Endothelial cell of umbilical vein (primary cell): ENCODE measurements around the gene MAP3K15. TPM values are rescaled to one million over a fixed set of nuclear protein-coding genes. Genes with fewer than 3 reads are reported as not detected.

ENCODE experiments used
- BruUV-seq: library from RNA; stranded (reverse); fragments of 400-500 nt; replicated peaks from 2 replicates; lab custom pipeline; 2021; lab: Mats Ljungman, UMichigan
- CTCF ChIA-PET: fragments of 300-600, 350-600 bp; sonication (Branson Sonifier 250); formaldehyde crosslinking; loops from one replicate; lab custom pipeline; 2021; ENCODE audit warnings: antibody characterized with exemption, inconsistent platforms; lab: Charles Lee
- POLR2A ChIA-PET: fragments of 300-600, 350-600 bp; sonication (Branson Sonifier 250); formaldehyde crosslinking; loops from one replicate; lab custom pipeline; 2021; ENCODE audit warnings: antibody characterized with exemption, inconsistent platforms; lab: Charles Lee
- DNase-seq: peaks from one replicate; pipeline ENCODE4 v3.0.0-alpha.2; 2011; ENCODE audit warnings: low read depth, low spot score
- FAIRE-seq: peaks from 2 replicates; lab custom pipeline; 2011; peaks lifted over from hg19 to GRCh38; lab: Jason Lieb, UNC
- H2AFZ ChIP-seq: 2 replicates; pipeline ENCODE4 v1.6.0; 2012; ENCODE audit warnings: low read depth, low read length, control low read depth, inconsistent platforms
- H3K27ac ChIP-seq: 2 replicates; pipeline ENCODE4 v1.5.1; 2011; ENCODE audit warnings: low read depth, mild to moderate bottlenecking, control low read depth, low read length, moderate library complexity; ENCODE audit not compliant: insufficient read depth
- H3K27me3 ChIP-seq, 2 experiments: 2 replicates each; pipeline versions ENCODE4 v1.6.0 to v1.6.1; 2011; ENCODE audit warnings: low read length in 2 of 2, mixed read lengths in 1 of 2; ENCODE audit not compliant: control insufficient read depth in 2 of 2, insufficient read depth in 2 of 2
- H3K36me3 ChIP-seq, 2 experiments: 2 replicates in 1 of 2; 3 replicates in 1 of 2; pipeline ENCODE4 v1.5.1; 2011; ENCODE audit warnings: low read length in 2 of 2, mild to moderate bottlenecking in 1 of 2, moderate library complexity in 1 of 2; ENCODE audit not compliant: control insufficient read depth in 2 of 2, insufficient read depth in 2 of 2; ENCODE audit errors: extremely low read depth in 1 of 2
- H3K4me1 ChIP-seq: 3 replicates; pipeline ENCODE4 v1.5.1; 2011; ENCODE audit warnings: mild to moderate bottlenecking, low read length; ENCODE audit not compliant: control insufficient read depth, insufficient read depth; ENCODE audit errors: extremely low read depth
- H3K4me2 ChIP-seq: 2 replicates; pipeline ENCODE4 v1.6.1; 2011; ENCODE audit warnings: low read length, control low read depth, mixed read lengths; ENCODE audit not compliant: insufficient read depth
- H3K4me3 ChIP-seq, 3 experiments: fragments of 200-600 bp in 1 of 3; sonication (generic), shearing (Covaris generic) in 1 of 3; replicated peaks in 1 of 3; 2 replicates each; pipeline ENCODE4 v1.5.1; 2011 to 2016; ENCODE audit warnings: control low read depth in 3 of 3, low read length in 3 of 3, mild to moderate bottlenecking in 2 of 3, inconsistent platforms in 1 of 3, low read depth in 1 of 3, moderate library complexity in 1 of 3; ENCODE audit not compliant: insufficient read depth in 1 of 3
- H3K79me2 ChIP-seq: 2 replicates; pipeline ENCODE4 v1.6.0; 2012; ENCODE audit warnings: low read length, inconsistent platforms; ENCODE audit not compliant: control insufficient read depth, insufficient read depth
- H3K9ac ChIP-seq: replicated peaks from 2 replicates; pipeline ENCODE3; 2011; ENCODE audit warnings: low read length, control low read depth; ENCODE audit not compliant: insufficient read depth; ENCODE audit errors: extremely low read depth
- H3K9me1 ChIP-seq: replicated peaks from 3 replicates; pipeline ENCODE4 v1.6.0; 2011; ENCODE audit warnings: mild to moderate bottlenecking, low read length; ENCODE audit not compliant: control insufficient read depth, insufficient read depth; ENCODE audit errors: extremely low read depth
- H3K9me3 ChIP-seq: replicated peaks from 2 replicates; pipeline ENCODE4 v1.5.1; 2012; ENCODE audit warnings: low read length, inconsistent platforms; ENCODE audit not compliant: control insufficient read depth, insufficient read depth
- H4K20me1 ChIP-seq: replicated peaks from 2 replicates; pipeline ENCODE3; 2011; ENCODE audit warnings: mild to moderate bottlenecking, low read length; ENCODE audit not compliant: control insufficient read depth, insufficient read depth; ENCODE audit errors: extremely low read depth
- EZH2 ChIP-seq: IDR thresholded peaks from 2 replicates; pipeline ENCODE4 v1.6.1; 2012; ENCODE audit warnings: borderline replicate concordance, low read depth, mild to moderate bottlenecking, moderate library complexity, low read length, inconsistent platforms; ENCODE audit not compliant: severe bottlenecking
- FOS ChIP-seq: IDR thresholded peaks from 2 replicates; pipeline ENCODE4 v1.6.1; 2011; ENCODE audit warnings: mild to moderate bottlenecking, low read length, moderate library complexity, borderline replicate concordance; ENCODE audit not compliant: insufficient read depth
- GATA2 ChIP-seq: IDR thresholded peaks from 2 replicates; pipeline ENCODE4 v1.7.0; 2011; ENCODE audit warnings: low read depth, mild to moderate bottlenecking, moderate library complexity, mixed read lengths, low read length; ENCODE audit not compliant: insufficient read length, insufficient read depth
- JUN ChIP-seq: IDR thresholded peaks from 2 replicates; pipeline ENCODE4 v1.6.1; 2011; ENCODE audit warnings: borderline replicate concordance, low read depth; ENCODE audit not compliant: insufficient read length, insufficient read depth
- MYC ChIP-seq: IDR thresholded peaks from one replicate; pipeline ENCODE4 v1.6.1; 2011; ENCODE audit warnings: mild to moderate bottlenecking, low read depth, low read length
- POLR2A ChIP-seq: IDR thresholded peaks from 2 replicates; pipeline ENCODE4 v1.6.1; 2012; ENCODE audit warnings: low read depth, mild to moderate bottlenecking, control low read depth, low read length
- POLR2AphosphoS5 ChIP-seq: IDR thresholded peaks from 2 replicates; pipeline ENCODE4 v1.6.1; 2012; ENCODE audit warnings: low read depth, mild to moderate bottlenecking, control low read depth, low read length, moderate library complexity; ENCODE audit not compliant: insufficient read depth
- dilution Hi-C: fragments of 300-500 bp; cut with MboI; formaldehyde crosslinking; loops from one replicate; pipeline ENCODE4 v1.15.0; 2019; ENCODE audit warnings: low sequenced_read_pairs; ENCODE audit not compliant: extremely low pct_ligation_motif_present
- intact Hi-C: fragments of 100-400 bp; cut with micrococcal nuclease; formaldehyde crosslinking; loops from one replicate; pipeline ENCODE4 v1.10.0; 2022
- polyA plus RNA-seq, 4 experiments: library from polyadenylated mRNA; depleted of rRNA in 3 of 4; stranded (reverse) in 3 of 4; unstranded in 1 of 4; fragments of >200 nt; gene quantifications; 2 replicates each; pipeline versions ENCODE4 v1.2.1 to v1.2.3, GENCODE V29; 2011 to 2012; ENCODE audit warnings: missing spikeins in 1 of 4
- total RNA-seq: library from RNA; stranded (reverse); gene quantifications from 2 replicates; pipeline ENCODE4 v1.2.3, GENCODE V29; 2021
- TF ChIP-seq, protein P1 (sequence below), 2 donors: IDR thresholded peaks; 1 replicate in 1 of 2; 2 replicates in 1 of 2; pipeline ENCODE4 v1.5.1; 2011; ENCODE audit warnings: low read length in 2 of 2, mild to moderate bottlenecking in 2 of 2, moderate library complexity in 2 of 2, control low read depth in 1 of 2, inconsistent platforms in 1 of 2, low read depth in 1 of 2; ENCODE audit not compliant: insufficient read depth in 1 of 2; ENCODE audit errors: extremely low read depth in 1 of 2
- TF ChIP-seq, protein P2 (sequence below): IDR thresholded peaks from 2 replicates; pipeline ENCODE4 v1.6.1; 2011; ENCODE audit not compliant: insufficient read depth, insufficient read length

The MAP3K15 gene
- total and polyA plus RNA-seq, 2 donors (not counting 3 experiments of a cell fraction or from before 2014, with no cell fraction given): 0.01 to 0.09 TPM

- Histone ChIP-seq H2AFZ (no peak overlapping the region), H3K4me3 (no peak overlapping the region), H3K4me2 (no peak overlapping the region), H3K27ac (no peak overlapping the region), H4K20me1 (no peaks in the 10 kb centered on the region), H3K4me1 (no peaks in the 10 kb centered on the region), H3K79me2 (no peaks in the 10 kb centered on the region), H3K9me3 (no peaks in the 10 kb centered on the region), H3K27me3 (no peaks in the 10 kb centered on the region), H3K36me3 (no peaks in the 10 kb centered on the region), H3K9ac (no peak overlapping the region), H3K9me1 (no peaks in the 10 kb centered on the region)
- BruUV-seq: no TSS peak
- ChIA-PET CTCF (no interaction called here), POLR2A (no interaction called here)
- DNase-seq: no peak
- dilution Hi-C loops: no loop called here
- FAIRE-seq: no peak
- TF ChIP-seq GATA2: no peak
- TF ChIP-seq MYC: no peak
- TF ChIP-seq EZH2: no peak
- no peak for TF ChIP-seq JUN
- no peak for TF ChIP-seq POLR2AphosphoS5
- TF ChIP-seq FOS: no peak
- no peak for TF ChIP-seq POLR2A
- TF ChIP-seq, protein P1, sequence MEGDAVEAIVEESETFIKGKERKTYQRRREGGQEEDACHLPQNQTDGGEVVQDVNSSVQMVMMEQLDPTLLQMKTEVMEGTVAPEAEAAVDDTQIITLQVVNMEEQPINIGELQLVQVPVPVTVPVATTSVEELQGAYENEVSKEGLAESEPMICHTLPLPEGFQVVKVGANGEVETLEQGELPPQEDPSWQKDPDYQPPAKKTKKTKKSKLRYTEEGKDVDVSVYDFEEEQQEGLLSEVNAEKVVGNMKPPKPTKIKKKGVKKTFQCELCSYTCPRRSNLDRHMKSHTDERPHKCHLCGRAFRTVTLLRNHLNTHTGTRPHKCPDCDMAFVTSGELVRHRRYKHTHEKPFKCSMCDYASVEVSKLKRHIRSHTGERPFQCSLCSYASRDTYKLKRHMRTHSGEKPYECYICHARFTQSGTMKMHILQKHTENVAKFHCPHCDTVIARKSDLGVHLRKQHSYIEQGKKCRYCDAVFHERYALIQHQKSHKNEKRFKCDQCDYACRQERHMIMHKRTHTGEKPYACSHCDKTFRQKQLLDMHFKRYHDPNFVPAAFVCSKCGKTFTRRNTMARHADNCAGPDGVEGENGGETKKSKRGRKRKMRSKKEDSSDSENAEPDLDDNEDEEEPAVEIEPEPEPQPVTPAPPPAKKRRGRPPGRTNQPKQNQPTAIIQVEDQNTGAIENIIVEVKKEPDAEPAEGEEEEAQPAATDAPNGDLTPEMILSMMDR (IDR thresholded peaks at IDR 0.05; ENCODE audit: extremely low read depth in 1 of 2, insufficient read depth in 1 of 2, low read depth in 1 of 2, low read length in 2 of 2): no peak
- TF ChIP-seq, protein P2, sequence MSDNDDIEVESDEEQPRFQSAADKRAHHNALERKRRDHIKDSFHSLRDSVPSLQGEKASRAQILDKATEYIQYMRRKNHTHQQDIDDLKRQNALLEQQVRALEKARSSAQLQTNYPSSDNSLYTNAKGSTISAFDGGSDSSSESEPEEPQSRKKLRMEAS: no peak
- intact Hi-C loops: no loop called here
Observed at GRCh38 chrX:19563327-19563726, 48.0 kb upstream of the MAP3K15 start.
